OCI-LY3 (cell line): ENCODE measurements around the gene NR5A1.

Experiments used
- H2AFZ ChIP-seq: fragments of 200-600, 300-600 bp; shearing (Covaris generic); 2 replicates; pipeline ENCODE4 v1.6.0; 2014; ENCODE audit warnings: antibody characterized with exemption, low read depth, low read length
- H3K27ac ChIP-seq: fragments of 200-600, 300-600 bp; sonication (generic); 2 replicates; pipeline ENCODE4 v1.5.1; 2014; ENCODE audit warnings: mild to moderate bottlenecking, low read length, moderate library complexity, mixed read lengths
- H3K27me3 ChIP-seq: fragments of 200-600, 300-600 bp; sonication (generic); 2 replicates; pipeline ENCODE4 v1.6.1; 2014; ENCODE audit warnings: low read depth, low read length, mixed read lengths
- H3K36me3 ChIP-seq: fragments of 200-600, 300-600 bp; sonication (generic); replicated peaks from 2 replicates; pipeline ENCODE3; 2014; ENCODE audit warnings: low read depth, low read length, mixed read lengths
- H3K4me1 ChIP-seq: fragments of 300-600, 200-600 bp; sonication (generic); 2 replicates; pipeline ENCODE4 v1.6.1; 2014; ENCODE audit warnings: low read length, mixed read lengths
- H3K4me2 ChIP-seq: fragments of 200-600, 300-600 bp; sonication (generic); 2 replicates; pipeline ENCODE4 v1.6.1; 2014; ENCODE audit warnings: low read length, mixed read lengths
- H3K4me3 ChIP-seq: fragments of 300-600, 200-600 bp; sonication (generic); 2 replicates; pipeline ENCODE4 v1.5.1; 2014; ENCODE audit warnings: antibody characterized with exemption, mild to moderate bottlenecking, low read length, moderate library complexity
- H3K79me2 ChIP-seq: fragments of 300-600, 200-600 bp; shearing (Covaris generic); 2 replicates; pipeline ENCODE4 v1.6.1; 2014; ENCODE audit warnings: mild to moderate bottlenecking, low read length, mixed read lengths
- H3K9ac ChIP-seq: fragments of 300-600, 200-600 bp; shearing (Covaris generic); 2 replicates; pipeline ENCODE4 v1.6.0; 2014; ENCODE audit warnings: mild to moderate bottlenecking, low read length, moderate library complexity
- H3K9me3 ChIP-seq: fragments of 200-600, 300-600 bp; shearing (Covaris generic); 2 replicates; pipeline ENCODE4 v1.6.1; 2014; ENCODE audit warnings: low read length, mixed read lengths; ENCODE audit not compliant: insufficient read depth
- H4K20me1 ChIP-seq: fragments of 200-600, 300-600 bp; sonication (generic); 2 replicates; pipeline ENCODE4 v1.6.1; 2016; ENCODE audit warnings: low read length, mixed read lengths; ENCODE audit not compliant: insufficient read depth
- CTCF ChIP-seq: fragments of 200-600, 300-600 bp; sonication (generic); IDR thresholded peaks from 2 replicates; pipeline ENCODE4 v1.5.1; 2014; ENCODE audit warnings: antibody characterized with exemption, low read length, low read depth
- EZH2phosphoT487 ChIP-seq: fragments of 200-600 bp; shearing (Covaris generic); IDR thresholded peaks from 2 replicates; pipeline ENCODE4 v1.6.1; 2018; ENCODE audit warnings: antibody characterized with exemption, mixed run types, low read depth

NR5A1 gene

GRCh38 chr9:124450931-124451661 lies 56.1 kb downstream of the NR5A1 start:
- Histone ChIP-seq H3K27me3 (no peaks in the 10 kb centered on the region), H2AFZ (no peak overlapping the region), H3K9ac (no peak overlapping the region), H4K20me1 (no peaks in the 10 kb centered on the region), H3K27ac (no peak overlapping the region), H3K9me3 (no peaks in the 10 kb centered on the region), H3K4me2 (no peak overlapping the region), H3K4me1 (no peaks in the 10 kb centered on the region), H3K36me3 (no peaks in the 10 kb centered on the region), H3K4me3 (no peak overlapping the region), H3K79me2 (no peaks in the 10 kb centered on the region)
- TF ChIP-seq CTCF = no peak
- no peak for TF ChIP-seq EZH2phosphoT487

DNA sequence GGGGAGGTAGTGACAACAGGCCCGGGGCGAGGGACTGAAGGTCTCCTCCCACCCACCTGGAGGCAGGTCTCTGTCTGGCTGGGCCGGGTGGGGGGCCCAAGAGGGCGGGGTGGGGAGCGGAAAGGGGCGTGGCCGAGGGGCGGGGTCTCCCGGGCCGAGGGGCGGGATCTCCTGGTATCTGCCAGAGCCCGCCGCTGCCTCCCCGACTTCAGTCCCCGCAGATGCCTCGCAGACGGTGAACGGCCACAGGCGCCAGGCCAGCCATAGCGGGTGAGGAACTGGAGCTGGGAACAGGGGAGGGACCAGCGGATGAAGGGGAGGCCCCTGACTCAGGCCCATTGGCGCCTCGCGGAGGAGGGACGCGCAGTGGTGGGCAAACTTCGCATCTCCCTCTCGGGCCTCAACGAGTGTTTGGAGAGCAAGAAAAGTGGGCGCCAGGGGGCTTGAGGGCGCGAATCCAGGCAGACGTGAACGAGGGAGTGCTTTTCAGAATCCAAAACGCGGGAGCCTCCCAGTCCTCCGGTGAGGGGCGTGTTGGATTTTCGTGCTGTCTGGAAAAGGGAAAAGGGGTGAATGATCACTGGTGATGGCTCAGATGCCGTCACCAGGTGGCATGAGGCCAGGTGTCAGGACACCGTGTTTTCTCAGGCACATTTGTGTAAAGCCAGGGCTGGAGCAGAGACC lies 56.8 kb downstream of the NR5A1 start, which contains the start of gene ADGRD2:
Gene ADGRD2, plus strand, starts transcription at position 211 of the 684 bp plus-strand sequence. CDS start 1,216 bp downstream, outside the sequence.
- TF ChIP-seq CTCF = no peak
- no peak within 1 kb of the TSS for H3K4me2 ChIP-seq
- no peaks in the 10 kb centered on the region for H3K36me3 ChIP-seq
- no peak within 1 kb of the TSS for H2AFZ ChIP-seq
- no peaks in the 10 kb centered on the region for H3K79me2 ChIP-seq
- no peak within 1 kb of the TSS for H3K27ac ChIP-seq
- no peaks in the 10 kb centered on the region for H3K9me3 ChIP-seq
- no peaks in the 10 kb centered on the region for H3K27me3 ChIP-seq
- no peaks in the 10 kb centered on the region for H3K4me1 ChIP-seq
- H3K9ac ChIP-seq = no peak within 1 kb of the TSS
- H3K4me3 ChIP-seq = no peak within 1 kb of the TSS
- H4K20me1 ChIP-seq = no peaks in the 10 kb centered on the region

GRCh38 chr9:124449381-124450151 lies 57.6 kb downstream of the NR5A1 start:
- Histone ChIP-seq H3K9ac (no peak overlapping the region), H3K4me1 (no peaks in the 10 kb centered on the region), H3K27ac (no peak overlapping the region), H3K9me3 (no peaks in the 10 kb centered on the region), H3K4me3 (no peak overlapping the region), H3K4me2 (no peak overlapping the region), H3K36me3 (no peaks in the 10 kb centered on the region), H4K20me1 (no peaks in the 10 kb centered on the region), H2AFZ (no peak overlapping the region), H3K27me3 (no peaks in the 10 kb centered on the region), H3K79me2 (no peaks in the 10 kb centered on the region)
- TF ChIP-seq EZH2phosphoT487 = no peak
- TF ChIP-seq CTCF = no peak

DNA sequence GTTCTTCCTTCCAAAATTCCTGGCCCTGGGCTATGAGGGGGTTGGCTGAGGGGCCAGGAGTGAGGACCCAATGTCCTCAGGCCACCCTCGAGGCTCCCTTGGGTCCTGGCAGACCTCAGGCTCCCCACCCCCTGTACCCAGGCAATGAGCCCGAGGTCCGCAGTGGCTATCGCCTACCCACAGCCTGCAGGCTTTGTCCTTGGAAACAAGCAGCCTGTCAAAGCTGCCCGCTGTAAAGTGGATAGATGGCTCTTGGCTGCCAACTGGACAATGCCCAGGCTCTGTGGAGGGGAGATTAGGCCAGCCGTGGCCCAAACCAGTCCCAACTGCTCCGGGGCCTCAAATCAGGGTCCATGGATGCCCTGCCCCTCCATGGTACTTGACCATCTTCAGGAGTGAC lies 59.2 kb downstream of the NR5A1 start:
- Histone ChIP-seq H3K4me1 (no peaks in the 10 kb centered on the region), H3K9ac (no peak overlapping the region), H3K27me3 (no peaks in the 10 kb centered on the region), H3K79me2 (no peaks in the 10 kb centered on the region), H3K4me3 (no peak overlapping the region), H2AFZ (no peak overlapping the region), H4K20me1 (no peaks in the 10 kb centered on the region), H3K4me2 (no peak overlapping the region), H3K9me3 (no peaks in the 10 kb centered on the region), H3K36me3 (no peaks in the 10 kb centered on the region), H3K27ac (no peak overlapping the region)
- TF ChIP-seq EZH2phosphoT487 (no peak), CTCF (no peak)
